K562 (cell line): ENCODE data around the gene FAM53B. TPM values are rescaled to one million over a fixed set of nuclear protein-coding genes. Genes with fewer than 3 reads are reported as not detected.

Experiments used
- ATAC-seq: fragments of 200-7000 bp; cut with Tn5 transposase; 3 replicates; pipeline ENCODE4 v1.9.1; 2020; ENCODE audit warnings: moderate library complexity
- BruUV-seq: library from RNA; stranded (reverse); fragments of 400-500 nt; replicated peaks from 2 replicates; lab custom pipeline; 2021; lab: Mats Ljungman, UMichigan
- CTCF ChIA-PET: fragments of 300-600 bp; formaldehyde crosslinking; extraction: SDS; loops from one replicate; lab custom pipeline; 2021; ENCODE audit warnings: low intra/inter-chr PET ratio; lab: Yijun Ruan, JAX
- POLR2A ChIA-PET: fragments of 300-600, 350-650 bp; sonication (Branson Sonifier 250); formaldehyde crosslinking; extraction: SDS; loops from one replicate; lab custom pipeline; 2021; ENCODE audit warnings: antibody characterized with exemption, inconsistent platforms; lab: Yijun Ruan, JAX
- DNase-seq, 4 experiments: peaks; one replicate each; pipeline versions ENCODE4 v3.0.0 to v3.0.0-alpha.2; 2011 to 2018; ENCODE audit warnings: low spot score in 3 of 4, mixed read lengths in 3 of 4; ENCODE audit errors: extremely low read depth in 1 of 4
- FAIRE-seq: peaks from 2 replicates; lab custom pipeline; 2011; peaks lifted over from hg19 to GRCh38; lab: Jason Lieb, UNC
- H2AFZ ChIP-seq: 2 replicates; pipeline ENCODE4 v1.6.0; 2011; ENCODE audit warnings: low read depth, low read length, control low read depth, inconsistent platforms
- H3K27ac ChIP-seq: fragments of 200-600 bp; 3 replicates; pipeline ENCODE4 v1.8.0; 2011; ENCODE audit warnings: low read depth, mild to moderate bottlenecking, control low read depth, inconsistent platforms, low read length, moderate library complexity, mixed read lengths; ENCODE audit errors: extremely low read depth
- H3K27me3 ChIP-seq, 2 experiments: fragments of 300-600 bp in 1 of 2; 2 replicates in 1 of 2; 3 replicates in 1 of 2; pipeline versions ENCODE4 v1.6.0 to v1.8.0; 2011; ENCODE audit warnings: inconsistent platforms in 2 of 2, low read length in 2 of 2, mild to moderate bottlenecking in 1 of 2, mixed read lengths in 1 of 2, moderate library complexity in 1 of 2; ENCODE audit not compliant: control insufficient read depth in 2 of 2, insufficient read depth in 2 of 2
- H3K36me3 ChIP-seq: fragments of 300-600 bp; 3 replicates; pipeline ENCODE4 v1.8.0; 2011; ENCODE audit warnings: mild to moderate bottlenecking, low read length, inconsistent platforms; ENCODE audit not compliant: control insufficient read depth, insufficient read depth
- H3K4me1 ChIP-seq, 2 experiments: fragments of 200-600 bp in 1 of 2; replicated peaks in 1 of 2; 2 replicates in 1 of 2; 3 replicates in 1 of 2; pipeline versions ENCODE4 v1.5.1 to v1.8.0; 2011; ENCODE audit warnings: inconsistent platforms in 2 of 2, low read length in 2 of 2, mild to moderate bottlenecking in 1 of 2, mixed read lengths in 1 of 2, moderate library complexity in 1 of 2; ENCODE audit not compliant: control insufficient read depth in 2 of 2, insufficient read depth in 2 of 2
- H3K4me2 ChIP-seq: 2 replicates; pipeline ENCODE4 v1.6.1; 2011; ENCODE audit warnings: low read length, control low read depth, inconsistent platforms, mixed read lengths; ENCODE audit not compliant: insufficient read depth
- H3K4me3 ChIP-seq: fragments of 200-600 bp; sonication (generic), shearing (Covaris generic); 2 replicates; pipeline ENCODE4 v1.5.1; 2016; ENCODE audit warnings: control low read depth, inconsistent platforms
- H3K79me2 ChIP-seq: fragments of 200-600 bp; 3 replicates; pipeline ENCODE4 v1.8.0; 2011; ENCODE audit warnings: low read length, inconsistent platforms; ENCODE audit not compliant: control insufficient read depth, insufficient read depth
- H3K9ac ChIP-seq, 2 experiments: 2 replicates each; pipeline versions ENCODE4 v1.6.0 to v1.6.1; 2011; ENCODE audit warnings: low read depth in 2 of 2, low read length in 2 of 2, control low read depth in 1 of 2, inconsistent platforms in 1 of 2, mild to moderate bottlenecking in 1 of 2, mixed read lengths in 1 of 2; ENCODE audit not compliant: insufficient read depth in 1 of 2
- H3K9me1 ChIP-seq: one replicate; pipeline ENCODE4 v1.6.0; 2011; ENCODE audit warnings: inconsistent platforms, mild to moderate bottlenecking, low read length, moderate library complexity; ENCODE audit not compliant: control insufficient read depth, insufficient read depth
- H3K9me3 ChIP-seq: replicated peaks from 2 replicates; pipeline ENCODE4 v1.5.1; 2011; ENCODE audit warnings: low read depth, low read length, inconsistent platforms; ENCODE audit not compliant: control insufficient read depth, insufficient read depth
- H4K20me1 ChIP-seq: replicated peaks from 2 replicates; pipeline ENCODE4 v1.6.1; 2011; ENCODE audit warnings: low read length, inconsistent platforms, mixed read lengths; ENCODE audit not compliant: control insufficient read depth, insufficient read depth
- GABPB1 ChIP-seq: sonication (generic); formaldehyde crosslinking; IDR thresholded peaks from 2 replicates; pipeline ENCODE4 v1.8.0; 2022; ENCODE audit warnings: mild to moderate bottlenecking, missing genetic modification reagents
- HMG20A ChIP-seq: fragments of 450-650 bp; formaldehyde crosslinking; conservative IDR thresholded peaks from 2 replicates; pipeline ENCODE4 v1.4.0; 2020; ENCODE audit warnings: mild to moderate bottlenecking, mixed read lengths
- PHF8 ChIP-seq: fragments of 200-600 bp; sonication (generic); IDR thresholded peaks from 2 replicates; pipeline ENCODE4 v1.6.1; 2012; ENCODE audit warnings: mixed run types, mild to moderate bottlenecking, inconsistent platforms, low read length, moderate library complexity, borderline replicate concordance
- RBM22 ChIP-seq: fragments of 200-400 bp; formaldehyde crosslinking; IDR thresholded peaks from 2 replicates; pipeline ENCODE4 v1.6.1; 2018; ENCODE audit warnings: low read length, low read depth; ENCODE audit not compliant: poor library complexity, severe bottlenecking
- SOX6 ChIP-seq: fragments of 450-650 bp; IDR thresholded peaks from 2 replicates; pipeline ENCODE4 v1.6.1; 2014; ENCODE audit warnings: mild to moderate bottlenecking
- ZBTB8A ChIP-seq: fragments of 450-650 bp; IDR thresholded peaks from 2 replicates; pipeline ENCODE4 v1.6.1; 2018; ENCODE audit warnings: mild to moderate bottlenecking, moderate library complexity; ENCODE audit not compliant: partially characterized antibody
- ZFP30 ChIP-seq: fragments of 250-450 bp; sonication (Bioruptor Pico); IDR thresholded peaks from 2 replicates; pipeline ENCODE4 v1.8.0; 2022; ENCODE audit warnings: moderate library complexity, mild to moderate bottlenecking, inconsistent platforms, borderline replicate concordance
- ZNF263 ChIP-seq: sonication (generic); formaldehyde crosslinking; IDR thresholded peaks from 2 replicates; pipeline ENCODE4 v1.8.0; 2022; ENCODE audit warnings: mild to moderate bottlenecking, missing genetic modification reagents, borderline replicate concordance
- WGBS: fragments of 100-300 bp; shearing (Covaris generic); methylation state at CpG from one replicate; pipeline ENCODE4 v1.1.6; 2016; ENCODE audit warnings: low coverage, mixed read lengths; ENCODE audit not compliant: insufficient coverage; ENCODE audit errors: missing lambda C conversion rate; 5-methylcytosine and 5-hydroxymethylcytosine counted together
- in situ Hi-C: fragments of 300-500 bp; cut with MboI; formaldehyde crosslinking; loops from 4 replicates; pipeline ENCODE4 v1.15.0; 2018; ENCODE audit warnings: inconsistent platforms, mixed read lengths
- intact Hi-C: fragments of 100-400 bp; cut with micrococcal nuclease; formaldehyde crosslinking; loops from 2 replicates; pipeline ENCODE4 v1.14.2; 2022
- polyA plus RNA-seq, 8 experiments: library from polyadenylated mRNA; depleted of rRNA in 4 of 8; stranded (reverse) in 5 of 8; unstranded in 3 of 8; fragments of >200 nt; fragmentation: Nextera tagmentation in 2 of 8; fragmentation: Illumina TruSeq in 1 of 8; extraction: Ambion mirVana in 2 of 8; extraction: Trizol in 1 of 8; gene quantifications; 2 replicates each; pipeline versions ENCODE4 v1.2.1 to v1.2.3, GENCODE V29; 2011 to 2014; ENCODE audit warnings: inconsistent platforms in 1 of 8, missing spikeins in 1 of 8
- total RNA-seq, 7 experiments: library from RNA; depleted of rRNA in 6 of 7; stranded (reverse); fragments of >200 nt in 6 of 7; fragmentation: Illumina TruSeq in 2 of 7; extraction: Trizol in 2 of 7; gene quantifications; 2 replicates each; pipeline versions ENCODE4 v1.2.1 to v1.2.3, GENCODE V29; 2011 to 2021; ENCODE audit warnings: low replicate concordance in 1 of 7
- TF ChIP-seq, protein P1 (sequence below): fragments of 250-450 bp; sonication (Bioruptor Pico); IDR thresholded peaks from 2 replicates; pipeline ENCODE4 v1.4.0; 2020; ENCODE audit warnings: borderline replicate concordance
- TF ChIP-seq, protein P2 (sequence below): fragments of 250-450 bp; sonication (Bioruptor Pico); IDR thresholded peaks from 2 replicates; pipeline ENCODE4 v1.5.0; 2021
- TF ChIP-seq, protein P3 (sequence below): fragments of 250-450 bp; sonication (Bioruptor Pico); IDR thresholded peaks from 2 replicates; pipeline ENCODE4 v1.4.0; 2020; ENCODE audit warnings: mild to moderate bottlenecking, moderate library complexity

FAM53B gene
- total and polyA plus RNA-seq, 9 of the 15 experiments (the other 6 are each of a cell fraction or from before 2014, with no cell fraction given), result 0.03 to 16.5 (median 5.0) TPM

GRCh38 chr10:124666494-124666893, 77.7 kb downstream of the FAM53B start:
- ATAC-seq (no peak), FAIRE-seq (no peak), DNase-seq (no peak)
- Histone ChIP-seq H3K27me3 (no peaks in the 10 kb centered on the region), H3K36me3 (peaks cover 13% of the 10 kb centered on the region; the same call in 1 of the 3 replicates), H3K9me1 (peaks cover 3% of the 10 kb centered on the region), H2AFZ (no peak overlapping the region), H3K27ac (no peak overlapping the region), H3K9ac (peak overlapping the region in 1 of 2 experiments; percentile 74; a peak in 1 of 4 replicates), H4K20me1 (0 out of 2 replicates have a peak, but pooled peaks cover 9% of the 10 kb centered on the region), H3K4me2 (no peak overlapping the region), H3K79me2 (peaks cover 8% of the 10 kb centered on the region), H3K9me3 (no peaks in the 10 kb centered on the region), H3K4me3 (no peak overlapping the region)
- ChIA-PET POLR2A (no interaction called here), CTCF (no interaction called here)
- in situ Hi-C loops, result no loop called here
- BruUV-seq, result no TSS peak
- intact Hi-C loops, result no loop called here
- TF ChIP-seq ZFP30 (no peak), RBM22 (no peak)
- TF ChIP-seq, all 486 proteins: peak for 0
- WGBS, result 91% methylated on average over 9 of the region's 10 CpGs
- peaks cover 15 to 48% of the 10 kb centered on the region in 2 experiments for H3K4me1 ChIP-seq

DNA sequence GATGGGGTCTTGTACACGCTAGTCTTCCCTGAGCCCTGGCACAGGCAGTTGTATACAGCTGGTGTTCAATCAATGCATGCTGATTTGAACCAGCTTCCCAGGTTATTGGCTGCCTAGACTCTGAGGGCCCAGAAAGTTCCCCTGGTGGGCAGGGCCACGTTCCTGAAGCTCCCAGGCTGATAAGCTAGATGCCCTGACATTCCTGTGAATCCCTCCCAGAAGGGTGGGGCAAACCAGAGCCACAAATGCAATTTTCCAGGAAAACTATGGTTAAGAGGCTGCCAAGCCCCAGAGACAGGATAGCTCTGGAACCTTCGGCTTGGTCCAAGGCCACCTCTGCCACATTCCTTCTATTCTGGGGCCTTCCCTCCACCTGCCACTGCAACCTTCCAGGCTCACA, 78.2 kb downstream of the FAM53B start:
- H3K4me2 ChIP-seq, result no peak overlapping the region
- DNase-seq (no peak), FAIRE-seq (no peak), ATAC-seq (no peak)
- H3K27ac ChIP-seq, result no peak overlapping the region; the same call in 2 of the 3 replicates
- ChIA-PET CTCF (no interaction called here), POLR2A (interaction anchor here (0.8 kb wide), 1 partner anchor 60 kb away, joined by 3 read pairs; no protein-coding TSS in a partner anchor)
- H3K79me2 ChIP-seq, result peaks cover 6% of the 10 kb centered on the region
- H4K20me1 ChIP-seq, result 0 out of 2 replicates have a peak, but pooled peaks cover 8% of the 10 kb centered on the region
- peaks cover 13% of the 10 kb centered on the region; the same call in 1 of the 3 replicates for H3K36me3 ChIP-seq
- peak overlapping the region in 1 of 2 experiments; percentile 74; a peak in 2 of 4 replicates for H3K9ac ChIP-seq
- H3K27me3 ChIP-seq, result no peaks in the 10 kb centered on the region
- in situ Hi-C loops, result no loop called here
- H3K4me1 ChIP-seq, result peaks cover 11 to 42% of the 10 kb centered on the region in 2 experiments
- WGBS, result 77% methylated on average over 3 of the region's 3 CpGs
- no TSS peak for BruUV-seq
- H2AFZ ChIP-seq, result no peak overlapping the region
- H3K9me1 ChIP-seq, result peaks cover 3% of the 10 kb centered on the region
- intact Hi-C loops, result no loop called here
- no peak overlapping the region for H3K4me3 ChIP-seq
- no peaks in the 10 kb centered on the region for H3K9me3 ChIP-seq
- TF ChIP-seq ZBTB8A (no peak), PHF8 (no peak), SOX6 (no peak), GABPB1 (CRISPR knock-in tag) (no peak), HMG20A (CRISPR knock-in tag) (no peak), ZNF263 (CRISPR knock-in tag) (no peak)
- TF ChIP-seq, protein P1, sequence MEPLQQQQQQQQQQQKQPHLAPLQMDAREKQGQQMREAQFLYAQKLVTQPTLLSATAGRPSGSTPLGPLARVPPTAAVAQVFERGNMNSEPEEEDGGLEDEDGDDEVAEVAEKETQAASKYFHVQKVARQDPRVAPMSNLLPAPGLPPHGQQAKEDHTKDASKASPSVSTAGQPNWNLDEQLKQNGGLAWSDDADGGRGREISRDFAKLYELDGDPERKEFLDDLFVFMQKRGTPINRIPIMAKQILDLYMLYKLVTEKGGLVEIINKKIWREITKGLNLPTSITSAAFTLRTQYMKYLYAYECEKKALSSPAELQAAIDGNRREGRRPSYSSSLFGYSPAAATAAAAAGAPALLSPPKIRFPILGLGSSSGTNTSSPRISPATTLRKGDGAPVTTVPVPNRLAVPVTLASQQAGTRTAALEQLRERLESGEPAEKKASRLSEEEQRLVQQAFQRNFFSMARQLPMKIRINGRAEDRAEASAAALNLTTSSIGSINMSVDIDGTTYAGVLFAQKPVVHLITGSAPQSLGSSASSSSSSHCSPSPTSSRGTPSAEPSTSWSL, result no peak
- TF ChIP-seq, protein P2, sequence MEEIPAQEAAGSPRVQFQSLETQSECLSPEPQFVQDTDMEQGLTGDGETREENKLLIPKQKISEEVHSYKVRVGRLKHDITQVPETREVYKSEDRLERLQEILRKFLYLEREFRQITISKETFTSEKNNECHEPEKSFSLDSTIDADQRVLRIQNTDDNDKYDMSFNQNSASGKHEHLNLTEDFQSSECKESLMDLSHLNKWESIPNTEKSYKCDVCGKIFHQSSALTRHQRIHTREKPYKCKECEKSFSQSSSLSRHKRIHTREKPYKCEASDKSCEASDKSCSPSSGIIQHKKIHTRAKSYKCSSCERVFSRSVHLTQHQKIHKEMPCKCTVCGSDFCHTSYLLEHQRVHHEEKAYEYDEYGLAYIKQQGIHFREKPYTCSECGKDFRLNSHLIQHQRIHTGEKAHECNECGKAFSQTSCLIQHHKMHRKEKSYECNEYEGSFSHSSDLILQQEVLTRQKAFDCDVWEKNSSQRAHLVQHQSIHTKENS, result no peak
- TF ChIP-seq, protein P3, sequence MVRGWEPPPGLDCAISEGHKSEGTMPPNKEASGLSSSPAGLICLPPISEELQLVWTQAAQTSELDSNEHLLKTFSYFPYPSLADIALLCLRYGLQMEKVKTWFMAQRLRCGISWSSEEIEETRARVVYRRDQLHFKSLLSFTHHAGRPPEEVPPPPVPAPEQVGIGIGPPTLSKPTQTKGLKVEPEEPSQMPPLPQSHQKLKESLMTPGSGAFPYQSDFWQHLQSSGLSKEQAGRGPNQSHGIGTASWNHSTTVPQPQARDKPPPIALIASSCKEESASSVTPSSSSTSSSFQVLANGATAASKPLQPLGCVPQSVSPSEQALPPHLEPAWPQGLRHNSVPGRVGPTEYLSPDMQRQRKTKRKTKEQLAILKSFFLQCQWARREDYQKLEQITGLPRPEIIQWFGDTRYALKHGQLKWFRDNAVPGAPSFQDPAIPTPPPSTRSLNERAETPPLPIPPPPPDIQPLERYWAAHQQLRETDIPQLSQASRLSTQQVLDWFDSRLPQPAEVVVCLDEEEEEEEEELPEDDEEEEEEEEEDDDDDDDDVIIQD (CRISPR knock-in tag), result no peak
